Heart right ventricle (tissue), 16 donors: Measurements from ENCODE around the gene MPHOSPH8. TPM values are rescaled to one million over a fixed set of nuclear protein-coding genes. Genes with fewer than 3 reads are reported as not detected.

Source experiments
- ATAC-seq, 8 donors: fragments of 200-7000 bp; cut with Tn5 transposase; one replicate each; pipeline ENCODE4 v1.9.1; 2020; ENCODE audit warnings: mild to moderate bottlenecking in 8 of 8, moderate library complexity in 8 of 8, moderate number of reproducible peaks in 1 of 8
- DNase-seq, 2 donors: peaks; one replicate each; pipeline ENCODE4 v3.0.0-alpha.2; 2020
- H3K27ac ChIP-seq, 10 donors: fragments of 200-600 bp; sonication (generic) in 2 of 10; one replicate each; pipeline versions ENCODE4 v1.5.0 to v1.8.0; 2020 to 2022; ENCODE audit warnings: mild to moderate bottlenecking in 3 of 10
- H3K27me3 ChIP-seq, 7 donors: fragments of 200-600 bp; one replicate each; pipeline ENCODE4 v1.8.0; 2021 to 2022; ENCODE audit warnings: mild to moderate bottlenecking in 2 of 7
- H3K36me3 ChIP-seq, 9 donors: fragments of 200-600 bp; sonication (generic) in 1 of 9; one replicate each; pipeline versions ENCODE4 v1.5.0 to v1.8.0; 2020 to 2022; ENCODE audit warnings: mild to moderate bottlenecking in 2 of 9
- H3K4me1 ChIP-seq, 9 donors: fragments of 200-600 bp; sonication (generic) in 1 of 9; one replicate each; pipeline versions ENCODE4 v1.5.0 to v1.8.0; 2020 to 2022; ENCODE audit warnings: mild to moderate bottlenecking in 4 of 9
- H3K4me3 ChIP-seq, 10 donors: fragments of 200-600 bp; sonication (generic) in 2 of 10; one replicate each; pipeline versions ENCODE4 v1.5.0 to v1.8.0; 2020 to 2022; ENCODE audit warnings: mild to moderate bottlenecking in 7 of 10, moderate library complexity in 2 of 10
- H3K9me3 ChIP-seq, 11 donors: fragments of 200-600 bp in 10 of 11; sonication (generic) in 2 of 11; one replicate each; pipeline versions ENCODE4 v1.5.0 to v1.8.0; 2013 to 2022; ENCODE audit warnings: mild to moderate bottlenecking in 2 of 11, control low read depth in 1 of 11, moderate library complexity in 1 of 11
- CTCF ChIP-seq, 9 donors: fragments of 200-600 bp; sonication (generic) in 2 of 9; IDR thresholded peaks; one replicate each; pipeline versions ENCODE4 v1.5.0 to v1.8.0; 2021 to 2022; ENCODE audit warnings: antibody characterized with exemption in 9 of 9, mild to moderate bottlenecking in 5 of 9, moderate library complexity in 1 of 9
- WGBS, 2 donors: extraction: QIAGEN DNeasy Blood & Tissue Kit; methylation state at CpG; one replicate each; pipeline ENCODE4 v1.1.7; 2013; ENCODE audit warnings: inconsistent platforms in 1 of 2; 5-methylcytosine and 5-hydroxymethylcytosine counted together
- intact Hi-C, 10 donors: fragments of 100-400 bp; cut with DNase I; formaldehyde crosslinking; loops; one replicate each; pipeline versions ENCODE4 v1.11.1 to v1.14.2; 2022
- polyA plus RNA-seq, 2 donors: library from polyadenylated mRNA; stranded (reverse); fragments of 200-250 nt; gene quantifications; one replicate each; pipeline ENCODE4 v1.2.3, GENCODE V29; 2013
- total RNA-seq, 10 donors: library from RNA; stranded (reverse); fragmentation: NEBNext Ultra II Directional in 3 of 10; extraction: Animal tissue kit (Norgen Biotek cat#: 25700) in 3 of 10; gene quantifications; one replicate each; pipeline versions ENCODE4 v1.2.1 to v1.2.4, GENCODE V29; 2021 to 2023
- donor health status: Arrhythmogenic right ventricular cardiomyopathy.
- donor health status: ischemic (EF 13 %, LVEDD 7.1; RV severe dilation, severe dysfunction).
- donor health status: healthy with polysubstance abuse.
- donor health status: DM: no; HTN: yes; CAD: no.
- donor health status: DM: no; HTN: no; CAD: no.
- donor health status: ischemic (EF 25% LVEDD 6.9; RV normal size, moderate dysfunction).
- donor health status: ischemic (EF 25% LVEDD 5.7; RV mildly dilated, moderate dysfunction).
- donor health status: healthy.
- donor health status: DM: yes; HTN: yes; CAD: no.
- donor health status: Ischemic cardiomyopathy.
- donor health status: ischemic (EF 35%, LVEDD 5.7; RV mildly dilated, moderate dysfunction).
- donor health status: nonischemic (EF 11% LVEDD 7.7; RV severe dilation, severe dysfunction).
- donor health status: DM: yes; HTN: yes; CAD: no.
- donor health status: PGD.
- donor health status: ischemic (EF 29% LVEDD 5.4; RV normal size, mild dysfunction).
- donor health status: nonischemic (EF 23%, LVEDD 6.1; RV moderate dilation, normal function).

MPHOSPH8 gene
- total and polyA plus RNA-seq, 12 donors, result 13.3 to 50.5 (median 31.0) TPM

GRCh38 chr13:19607523-19608078, 25.9 kb upstream of the MPHOSPH8 start:
- Histone ChIP-seq H3K27ac (no peak overlapping the region), H3K27me3 (peaks cover 0 to 19% (median 12%) of the 10 kb centered on the region in 7 donors), H3K36me3 (no peaks in the 10 kb centered on the region), H3K9me3 (peaks cover 0 to 5% (median 0%) of the 10 kb centered on the region in 11 donors), H3K4me3 (no peak overlapping the region), H3K4me1 (peaks cover 0 to 2% (median 0%) of the 10 kb centered on the region in 9 donors)
- DNase-seq (no peak), ATAC-seq (no peak)
- intact Hi-C loops, result no loop called here
- 93 to 95% methylated on average over 10 of the region's 10 CpGs for WGBS, 2 donors
- TF ChIP-seq CTCF (IDR thresholded peaks at IDR 0.05), result no peak

GRCh38 chr13:19618977-19619376, 14.5 kb upstream of the MPHOSPH8 start:
- H3K27ac ChIP-seq, result no peak overlapping the region
- H3K4me1 ChIP-seq, result no peaks in the 10 kb centered on the region
- DNase-seq, result no peak
- no peak overlapping the region for H3K4me3 ChIP-seq
- H3K9me3 ChIP-seq, result peaks cover 0 to 14% (median 0%) of the 10 kb centered on the region in 11 donors
- H3K27me3 ChIP-seq, result no peaks in the 10 kb centered on the region
- ATAC-seq, result peak in 1 of 8 donors; percentile 47
- H3K36me3 ChIP-seq, result no peaks in the 10 kb centered on the region
- peak in 7 of 9 donors; percentile 42 to 57 (median 49) for TF ChIP-seq CTCF (IDR thresholded peaks at IDR 0.05)
- intact Hi-C loops, result no loop called here
- WGBS, 2 donors, result 66 to 67% methylated on average over 4 of the region's 4 CpGs

- intact Hi-C loops, result no loop called here
- ATAC-seq, result no peak
- no peak for DNase-seq
- 67 to 73% methylated on average over 3 of the region's 3 CpGs for WGBS, 2 donors
- Histone ChIP-seq H3K27ac (no peak overlapping the region), H3K4me1 (peaks cover 0 to 6% (median 0%) of the 10 kb centered on the region in 9 donors), H3K36me3 (no peaks in the 10 kb centered on the region), H3K27me3 (no peaks in the 10 kb centered on the region), H3K4me3 (no peak overlapping the region), H3K9me3 (peaks cover 0 to 14% (median 0%) of the 10 kb centered on the region in 11 donors)
- TF ChIP-seq CTCF (IDR thresholded peaks at IDR 0.05), result no peak
Observed at GRCh38 chr13:19622193-19622592, 11.3 kb upstream of the MPHOSPH8 start.

- TF ChIP-seq CTCF (IDR thresholded peaks at IDR 0.05), result no peak
- H3K27ac ChIP-seq, result no peak overlapping the region
- H3K36me3 ChIP-seq, result no peaks in the 10 kb centered on the region
- H3K4me1 ChIP-seq, result peaks cover 0 to 15% (median 0%) of the 10 kb centered on the region in 9 donors
- intact Hi-C loops, result no loop called here
- H3K27me3 ChIP-seq, result no peaks in the 10 kb centered on the region
- 94 to 98% methylated on average over 2 of the region's 2 CpGs for WGBS, 2 donors
- no peak overlapping the region for H3K4me3 ChIP-seq
- ATAC-seq (no peak), DNase-seq (no peak)
- no peaks in the 10 kb centered on the region for H3K9me3 ChIP-seq
Observed at GRCh38 chr13:19624265-19624664, 9.2 kb upstream of the MPHOSPH8 start.
